ENCODE data around the gene SSBP2. TPM values are rescaled to one million over a fixed set of nuclear protein-coding genes. Genes with fewer than 3 reads are reported as not detected.
"Not testable (repeated sequence)": the region's sequence is repeated elsewhere in the genome, so short reads cannot be mapped to it uniquely, and the experiment has no call there.

SSBP2 gene
- total RNA-seq, 1 donor from 2014 or later = 9.0 TPM

DNA sequence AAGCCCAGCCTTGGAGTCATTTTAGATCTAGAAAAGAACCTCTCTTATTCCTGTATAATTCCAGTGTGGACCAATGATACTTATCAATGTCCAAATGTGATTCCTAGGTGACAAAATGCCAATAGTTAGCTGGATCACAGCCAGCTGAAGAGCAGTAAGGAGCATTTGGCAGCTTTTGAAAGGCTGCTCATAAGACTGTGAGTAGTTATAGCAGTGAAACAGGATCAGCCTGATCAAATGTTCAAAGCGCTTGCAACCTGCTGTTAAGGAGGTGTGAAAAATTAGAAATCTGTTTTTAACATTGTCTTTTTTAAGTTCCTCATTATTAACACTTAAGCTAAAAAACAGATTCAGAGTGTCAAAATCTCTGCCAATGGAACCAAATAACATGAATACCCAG, 85.1 kb downstream of the SSBP2 start:
- no peak for DNase-seq (ENCODE audit: low read depth in 2 of 2)

DNA sequence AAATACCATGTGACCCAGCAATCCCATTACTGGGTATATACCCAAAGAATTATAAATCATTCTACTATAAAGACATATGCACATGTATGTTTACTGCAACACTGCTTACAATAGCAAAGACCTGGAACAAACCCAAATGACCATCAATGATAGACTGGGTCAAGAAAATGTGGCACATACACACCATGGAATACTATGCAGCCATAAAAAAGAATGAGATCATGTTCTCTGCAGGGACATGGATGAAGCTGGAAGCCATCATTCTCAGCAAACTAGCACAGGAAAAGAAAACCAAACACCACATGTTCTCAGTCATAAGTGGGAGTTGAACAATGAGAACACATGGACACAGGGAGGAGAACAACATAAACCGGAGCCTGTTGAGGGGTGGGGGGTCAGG, 90.3 kb downstream of the SSBP2 start:
- not testable (repeated sequence) for DNase-seq (ENCODE audit: low read depth in 2 of 2)

DNA sequence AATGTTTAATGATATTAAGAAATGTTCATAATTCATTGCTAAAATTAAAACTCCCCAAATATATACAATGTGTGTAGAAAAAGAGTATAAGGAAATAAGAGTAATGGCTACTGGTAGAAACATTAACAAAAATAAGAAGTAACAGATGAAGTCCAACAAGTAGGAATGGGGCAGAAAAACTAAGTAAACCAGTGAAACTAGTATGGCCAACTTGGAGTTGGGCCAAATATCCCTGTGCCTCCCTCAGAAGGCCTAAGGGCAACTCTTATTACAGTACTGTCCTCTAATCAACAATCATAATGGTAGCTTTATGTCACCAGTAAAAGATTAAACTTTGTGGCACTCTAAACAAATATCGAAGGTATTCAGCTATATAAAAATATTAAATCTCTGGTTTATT, 93.5 kb downstream of the SSBP2 start:
- DNase-seq (ENCODE audit: low read depth in 2 of 2) = peak in 1 of 2 donors; percentile 7

DNA sequence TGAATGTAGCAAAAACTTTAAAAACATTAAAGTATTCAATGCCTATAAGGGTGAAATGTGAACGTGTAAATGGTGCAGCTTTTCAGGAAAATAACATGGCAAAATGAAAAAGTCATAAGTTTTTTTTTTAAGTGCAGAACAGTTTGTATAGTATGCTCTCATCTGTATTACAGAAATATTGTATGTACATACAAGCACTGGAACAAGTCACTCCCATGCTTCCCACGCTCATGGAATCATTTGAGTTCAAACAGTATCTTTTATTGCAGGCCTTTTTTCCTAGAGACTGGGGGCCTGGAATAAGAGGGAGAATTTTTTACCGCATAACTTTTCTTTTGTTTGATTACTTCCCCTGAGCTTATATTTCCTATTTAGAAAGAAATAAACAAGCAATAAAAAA, 94.1 kb downstream of the SSBP2 start:
- DNase-seq (ENCODE audit: low read depth in 2 of 2) = no peak

DNA sequence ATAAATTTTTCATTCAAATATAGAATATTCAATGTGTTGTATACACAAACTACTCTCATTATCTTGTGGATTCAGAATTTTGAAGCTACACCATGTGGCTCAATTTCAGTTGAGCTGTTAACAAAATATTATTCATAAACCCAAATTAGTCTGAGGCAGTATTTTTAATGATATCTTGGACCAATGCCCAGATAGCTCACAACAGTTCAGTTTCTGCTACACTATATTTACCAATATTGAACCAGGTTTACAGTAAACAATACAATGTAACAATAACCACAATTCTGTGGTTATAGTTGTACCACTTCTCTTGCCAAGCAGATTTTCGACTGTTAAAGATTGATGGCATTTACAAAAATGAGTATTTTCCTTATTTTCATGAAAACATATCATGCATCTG, 99.9 kb downstream of the SSBP2 start:
- DNase-seq (ENCODE audit: low read depth in 2 of 2) = no peak

DNA sequence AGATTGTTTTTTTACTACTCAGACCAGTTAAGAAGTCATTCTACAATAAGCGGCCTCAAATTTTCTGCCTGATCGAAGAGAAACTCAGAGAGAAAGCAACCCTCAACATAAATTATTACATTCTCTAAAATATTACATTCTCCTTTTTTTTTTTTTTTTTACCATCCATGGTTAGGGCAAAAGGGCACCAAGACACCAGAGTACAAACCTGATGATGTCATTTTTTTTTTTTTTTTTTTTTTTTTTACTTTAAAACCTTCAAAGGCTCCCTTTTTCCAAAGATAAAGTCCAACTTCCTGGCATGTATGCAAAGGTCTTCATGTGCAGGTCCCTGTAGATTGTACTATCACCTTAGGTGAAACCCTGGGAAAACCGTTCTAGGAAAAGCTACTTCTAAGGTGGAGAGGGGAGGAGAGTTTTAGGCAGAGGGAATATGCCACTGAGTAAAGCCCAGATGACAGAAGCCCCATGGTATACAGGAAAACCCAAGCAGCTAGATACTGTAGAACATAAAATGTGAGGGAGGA, 104.4 kb downstream of the SSBP2 start:
- no peak for DNase-seq (ENCODE audit: low read depth in 2 of 2)

DNA sequence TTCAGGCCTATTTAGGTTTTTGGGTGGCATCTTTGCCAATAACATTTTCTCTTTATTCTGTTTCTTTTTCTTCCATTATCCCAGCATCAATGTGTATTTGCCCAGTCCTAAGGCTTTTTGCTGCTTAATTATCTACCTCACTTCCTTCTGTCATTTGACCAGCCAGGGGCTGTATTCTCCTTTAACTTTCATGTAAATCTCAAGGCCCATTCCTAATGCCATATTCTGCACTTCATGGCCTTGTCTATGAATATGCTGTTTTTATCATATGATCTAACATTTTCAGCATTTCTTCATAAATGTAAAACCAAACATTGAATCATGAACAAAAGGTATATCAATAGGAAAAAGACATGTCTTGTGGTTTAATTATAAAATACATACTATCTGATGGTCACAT, 108.7 kb downstream of the SSBP2 start:
- no peak for DNase-seq (ENCODE audit: low read depth in 2 of 2)

DNA sequence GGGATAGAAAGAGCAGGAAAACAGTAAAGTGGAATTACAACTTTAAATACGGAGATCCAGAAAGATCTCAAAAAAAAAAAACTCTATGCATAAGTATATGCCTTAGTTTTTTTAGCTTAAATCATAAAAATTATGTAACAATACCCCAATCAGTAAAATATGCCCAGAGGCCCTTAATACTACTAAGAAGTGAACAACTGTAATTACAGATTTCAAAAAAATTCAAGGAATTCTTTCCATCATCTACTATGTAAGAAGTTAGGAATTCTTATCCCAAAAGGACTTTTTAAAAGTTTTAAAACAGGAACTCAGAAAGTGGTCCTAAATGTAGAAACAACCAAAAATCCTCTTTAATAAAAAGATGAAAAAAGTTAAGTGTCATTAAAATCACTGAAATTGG, 111.3 kb downstream of the SSBP2 start:
- no peak for DNase-seq (ENCODE audit: low read depth in 2 of 2)

DNA sequence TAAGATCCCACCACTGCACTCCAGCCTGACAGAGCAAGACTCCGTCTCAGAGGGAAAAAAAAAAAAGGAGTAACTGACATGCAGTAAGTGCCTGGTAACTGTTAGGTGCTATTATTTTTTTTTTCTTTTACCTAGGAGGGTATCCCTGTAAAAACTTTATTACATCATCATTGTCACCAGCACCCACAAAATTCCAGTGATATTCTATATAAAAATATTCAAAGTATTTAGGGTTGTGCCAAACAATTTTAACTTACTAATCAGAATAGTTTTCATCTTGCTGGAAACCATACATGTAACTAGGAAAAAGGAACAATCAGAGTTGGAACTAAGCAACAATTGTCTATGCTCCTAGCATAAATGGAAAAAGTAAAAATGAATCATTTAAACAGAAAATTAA, 112.4 kb downstream of the SSBP2 start:
- DNase-seq (ENCODE audit: low read depth in 2 of 2) = no peak

DNA sequence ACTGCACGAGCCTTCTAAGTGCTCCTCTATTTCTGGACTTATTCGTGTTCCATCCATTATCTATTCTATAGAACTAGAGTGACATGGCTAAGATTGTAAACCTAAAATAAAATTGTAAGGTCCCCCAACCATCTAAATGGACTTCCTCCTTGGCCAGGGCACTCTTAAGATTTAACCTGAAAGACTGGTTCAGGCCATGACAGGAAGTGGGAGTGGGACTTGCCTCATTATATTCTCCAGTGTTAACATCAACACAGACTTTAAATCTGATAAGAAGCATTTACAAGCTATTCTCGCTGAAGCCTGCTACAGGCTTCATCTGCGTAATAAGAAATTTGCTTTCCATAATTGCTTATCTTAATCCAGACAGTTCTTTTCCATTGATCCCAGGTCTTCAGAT, 117.0 kb downstream of the SSBP2 start:
- DNase-seq (ENCODE audit: low read depth in 2 of 2) = no peak

DNA sequence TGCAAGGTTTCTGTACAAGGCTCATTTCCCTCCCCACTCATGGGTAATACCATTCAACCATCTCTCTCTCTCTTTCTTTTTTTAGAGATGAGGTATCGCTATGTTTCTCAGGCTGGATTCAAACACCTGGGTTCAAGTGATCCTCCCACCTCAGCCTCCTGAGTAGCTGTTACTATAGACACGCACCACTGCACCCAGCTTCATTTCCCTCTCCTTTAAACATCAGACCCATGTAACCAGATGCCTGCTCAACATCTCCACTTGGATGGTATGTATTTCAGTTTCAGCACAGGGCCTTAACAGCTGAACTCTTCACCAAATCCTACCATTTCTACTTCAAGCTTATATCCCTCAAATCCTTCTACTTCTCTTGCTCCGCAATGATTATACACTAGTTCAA, 117.4 kb downstream of the SSBP2 start:
- DNase-seq (ENCODE audit: low read depth in 2 of 2) = no peak

DNA sequence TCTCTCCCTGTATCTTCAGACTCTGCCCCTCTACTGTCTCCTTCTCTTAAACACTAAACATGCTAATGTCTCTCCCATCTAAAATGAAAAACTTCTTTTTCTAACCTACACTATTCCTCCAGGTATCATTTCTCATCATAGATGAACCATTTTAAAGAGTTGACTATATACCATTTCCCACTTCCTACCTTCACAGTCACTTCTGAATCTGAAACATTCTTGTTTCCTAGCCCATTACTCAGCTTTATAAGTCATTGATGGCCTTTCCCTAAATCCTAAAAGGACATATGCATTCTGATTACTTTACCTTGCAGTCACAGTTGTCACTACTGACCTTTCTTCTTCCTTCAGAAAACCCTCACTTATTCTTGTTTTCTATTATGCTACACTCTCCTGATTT, 118.2 kb downstream of the SSBP2 start:
- no peak for DNase-seq (ENCODE audit: low read depth in 2 of 2)

DNA sequence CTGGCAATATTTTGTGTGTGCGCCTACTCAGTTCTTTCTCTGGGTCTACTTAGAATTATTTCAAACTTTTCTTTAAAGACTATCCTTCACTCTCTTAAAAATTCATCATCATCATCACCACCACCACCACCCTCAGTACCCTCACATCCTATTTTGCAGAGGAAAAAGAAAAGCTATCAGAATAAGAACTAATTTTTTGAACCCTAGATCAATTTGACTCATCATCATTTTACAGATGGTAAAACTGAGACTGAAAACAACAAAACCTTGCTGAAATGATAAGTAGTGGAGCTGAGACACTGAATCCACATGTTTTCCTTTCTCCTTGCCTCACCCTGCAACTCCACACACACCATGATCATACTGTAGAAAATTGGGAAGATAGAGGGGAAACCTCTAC, 119.3 kb downstream of the SSBP2 start:
- no peak for DNase-seq (ENCODE audit: low read depth in 2 of 2)

DNA sequence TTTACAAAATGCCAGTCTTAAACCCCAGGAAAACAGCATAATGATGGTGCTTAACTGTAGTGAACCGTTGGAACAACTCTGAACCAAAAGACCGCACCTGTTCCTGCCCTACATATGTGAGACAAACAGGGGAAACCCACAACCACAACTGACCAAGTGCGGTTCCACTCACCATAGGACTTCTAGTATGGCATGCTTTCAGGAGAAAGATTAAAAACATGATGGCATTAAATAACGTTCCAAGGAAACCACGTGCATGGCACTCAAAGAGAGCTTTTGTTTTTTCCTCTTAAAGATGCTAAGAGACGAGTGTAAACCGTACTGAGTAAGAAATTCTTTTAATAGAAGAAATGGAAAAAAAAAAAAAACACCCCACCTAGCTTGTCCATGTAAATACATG, 119.8 kb downstream of the SSBP2 start:
- DNase-seq (ENCODE audit: low read depth in 2 of 2) = no peak

DNA sequence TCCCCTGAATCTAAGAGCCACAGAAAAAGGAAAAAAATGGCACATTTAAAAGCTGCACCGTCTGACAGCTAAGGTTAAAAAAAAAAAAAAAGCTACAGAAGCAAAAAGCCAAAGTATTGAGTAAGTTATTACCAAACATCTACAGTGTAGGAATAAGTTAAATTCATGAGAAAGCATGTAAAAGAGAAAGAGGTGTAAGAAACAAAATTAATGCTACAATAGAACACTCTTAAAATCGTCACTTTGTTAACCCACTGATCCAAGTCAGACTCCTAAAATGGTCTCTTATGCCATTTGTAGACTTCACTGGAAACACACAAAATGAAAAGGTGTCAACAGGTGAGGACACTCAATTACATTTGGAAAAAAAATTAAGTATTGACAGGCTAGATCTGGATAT, 120.2 kb downstream of the SSBP2 start:
- no peak for DNase-seq (ENCODE audit: low read depth in 2 of 2)

DNA sequence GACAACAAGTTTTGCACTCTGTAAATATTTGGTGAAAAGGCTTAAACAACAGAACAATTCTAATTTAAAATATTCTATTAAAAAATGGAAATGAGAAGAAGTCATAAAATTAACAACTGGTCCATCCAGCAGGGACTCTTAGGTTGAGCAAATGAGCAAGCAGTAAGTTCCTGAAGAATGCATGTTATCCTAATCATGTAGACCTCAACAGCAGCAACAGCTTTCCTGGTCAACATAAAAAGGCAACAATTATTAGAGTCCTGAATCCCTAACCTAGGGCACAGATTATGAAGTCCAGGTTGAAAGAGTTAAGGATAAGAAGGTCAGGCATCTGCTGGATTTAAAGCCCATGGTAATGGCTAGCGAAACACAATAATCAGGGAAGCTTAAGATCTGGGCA, 120.9 kb downstream of the SSBP2 start:
- DNase-seq (ENCODE audit: low read depth in 2 of 2) = no peak

DNA sequence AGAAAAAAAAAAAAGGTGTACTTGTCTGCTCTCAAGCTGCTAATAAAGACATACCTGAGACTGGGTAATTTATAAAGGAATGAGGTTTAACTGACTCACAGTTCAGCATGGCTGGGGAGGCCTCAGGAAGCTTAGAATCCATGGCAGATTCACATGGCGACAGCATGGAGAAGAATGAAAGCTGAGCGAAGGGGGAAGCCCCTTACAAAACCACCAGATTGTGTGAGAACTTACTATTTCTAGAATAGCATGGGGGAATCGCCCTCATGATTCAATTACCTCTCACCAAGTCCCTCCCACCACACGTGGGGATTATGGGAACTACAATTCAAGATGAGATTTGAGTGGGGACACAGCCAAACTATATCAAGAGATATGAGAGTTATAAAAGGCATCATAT, 122.8 kb downstream of the SSBP2 start:
- DNase-seq (ENCODE audit: low read depth in 2 of 2) = not testable (repeated sequence)

DNA sequence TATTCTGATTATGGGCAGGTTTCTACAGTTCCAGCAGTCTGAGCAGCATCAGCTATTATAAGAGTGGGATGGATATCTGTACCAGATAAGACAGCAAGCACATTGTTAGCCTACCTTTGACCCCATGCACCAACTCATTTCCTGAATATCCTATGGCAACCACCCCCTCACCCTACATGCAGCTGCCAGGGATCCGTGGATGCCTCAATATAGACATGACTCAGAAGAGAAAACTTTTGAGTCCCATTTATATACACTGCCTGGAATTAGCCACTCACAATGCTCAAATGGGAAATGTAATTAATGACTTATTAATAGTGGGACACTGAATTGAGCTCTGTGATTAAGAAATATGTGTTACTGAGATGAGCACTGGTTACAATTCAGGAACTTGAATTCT, 124.4 kb downstream of the SSBP2 start:
- DNase-seq (ENCODE audit: low read depth in 2 of 2) = peak; percentile 90 to 94

DNA sequence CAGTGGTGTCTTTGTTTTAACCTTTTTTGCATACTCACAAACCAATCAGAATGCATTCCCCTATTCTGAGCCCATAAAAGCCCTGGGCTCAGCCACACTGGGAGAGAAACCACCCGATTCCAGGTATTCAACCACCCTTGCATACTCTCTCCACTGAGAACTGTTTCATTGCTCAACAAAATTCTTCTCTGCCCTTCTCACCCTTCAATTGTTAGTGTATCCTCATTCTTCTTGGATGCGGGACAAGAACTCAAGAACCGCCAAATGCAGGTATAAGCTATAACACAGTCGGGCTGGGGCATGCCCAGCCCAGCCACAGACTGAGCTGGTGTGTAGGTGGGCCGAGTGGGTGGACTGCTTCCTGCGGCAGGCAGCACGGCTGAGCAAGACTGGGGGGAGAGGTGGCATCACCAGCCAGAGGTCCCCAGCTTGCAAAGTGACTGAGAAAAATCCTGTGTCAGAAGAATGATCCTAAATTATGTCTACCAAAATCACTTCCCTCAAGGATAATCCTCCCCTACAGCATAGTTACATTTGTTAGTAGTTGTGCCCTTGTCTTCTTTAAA, 141.0 kb downstream of the SSBP2 start:
- DNase-seq (ENCODE audit: low read depth in 2 of 2) = no peak

DNA sequence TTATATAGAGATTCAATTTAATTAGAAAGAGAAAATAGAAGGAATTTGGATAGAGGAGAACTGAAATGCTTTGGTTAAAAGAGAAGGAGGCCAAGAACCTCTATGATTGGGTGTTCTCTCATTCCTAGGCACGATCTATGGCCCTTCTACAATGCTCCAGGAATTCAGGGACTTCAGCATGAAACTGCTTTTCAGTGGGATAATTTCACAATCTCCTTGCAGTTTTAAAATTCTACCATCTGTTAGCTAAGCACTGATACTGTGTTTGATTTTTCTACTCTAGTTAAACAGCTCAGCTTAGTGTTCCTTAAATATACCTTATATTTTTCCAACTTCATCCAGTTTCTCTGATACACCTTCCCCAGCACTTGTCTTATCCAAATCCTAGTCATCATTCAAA, 141.9 kb downstream of the SSBP2 start:
- DNase-seq (ENCODE audit: low read depth in 2 of 2) = no peak

DNA sequence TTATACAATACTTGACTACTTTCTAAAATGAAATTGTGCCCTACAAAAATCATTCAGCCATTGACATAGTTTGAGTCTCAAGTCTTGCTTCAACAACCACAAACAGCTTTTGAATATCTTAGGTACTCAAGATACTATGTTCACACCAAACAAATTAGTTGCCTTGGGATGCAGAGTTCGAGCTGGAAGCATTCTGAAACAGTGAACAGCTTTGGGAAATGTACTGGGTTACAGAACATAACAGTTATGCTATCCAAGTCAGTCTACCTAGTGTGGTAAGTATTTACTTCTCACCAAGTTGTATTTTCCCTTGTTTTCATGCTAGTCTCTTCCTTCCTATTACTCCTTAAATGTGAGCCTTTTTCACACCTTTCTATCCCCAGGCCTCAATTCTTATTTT, 143.2 kb downstream of the SSBP2 start:
- no peak for DNase-seq (ENCODE audit: low read depth in 2 of 2)

DNA sequence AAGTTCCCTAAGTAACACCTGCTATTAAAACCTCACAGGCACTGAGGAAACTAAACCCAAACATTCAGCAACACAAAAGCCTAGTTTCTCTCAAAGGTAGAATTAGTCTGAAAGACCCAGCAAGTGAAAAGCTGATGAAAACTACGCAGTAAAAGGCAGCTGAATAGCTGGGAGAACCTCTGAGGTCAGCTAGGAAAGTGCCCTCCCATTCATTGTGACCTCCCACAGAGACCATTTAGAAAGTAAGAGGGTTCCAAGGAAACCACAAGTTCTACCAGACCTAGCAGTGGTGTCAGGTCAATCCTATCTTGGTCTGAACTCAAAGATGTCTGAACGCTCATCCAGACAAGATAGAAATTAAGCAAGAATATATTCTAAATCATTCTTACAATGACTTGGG, 144.7 kb downstream of the SSBP2 start:
- DNase-seq (ENCODE audit: low read depth in 2 of 2) = no peak

DNA sequence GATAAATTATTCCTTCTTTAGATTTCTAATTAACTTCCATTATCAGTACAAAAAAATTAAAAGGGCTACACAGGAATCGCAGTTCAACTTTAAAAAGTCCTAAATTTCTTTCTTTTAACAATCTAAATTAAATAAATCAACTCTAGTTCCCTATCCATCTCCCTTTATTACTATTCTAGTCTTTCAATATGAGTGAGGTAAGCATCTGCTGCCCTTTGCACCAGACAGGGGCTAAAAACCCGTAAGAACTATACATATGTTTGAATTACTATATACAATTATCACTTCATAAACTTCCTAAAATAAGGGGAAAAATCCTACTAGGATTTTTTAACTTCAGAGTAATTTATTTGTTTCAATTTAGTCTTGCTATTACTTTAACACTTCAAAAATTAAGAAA, 145.6 kb downstream of the SSBP2 start:
- DNase-seq (ENCODE audit: low read depth in 2 of 2) = no peak

DNA sequence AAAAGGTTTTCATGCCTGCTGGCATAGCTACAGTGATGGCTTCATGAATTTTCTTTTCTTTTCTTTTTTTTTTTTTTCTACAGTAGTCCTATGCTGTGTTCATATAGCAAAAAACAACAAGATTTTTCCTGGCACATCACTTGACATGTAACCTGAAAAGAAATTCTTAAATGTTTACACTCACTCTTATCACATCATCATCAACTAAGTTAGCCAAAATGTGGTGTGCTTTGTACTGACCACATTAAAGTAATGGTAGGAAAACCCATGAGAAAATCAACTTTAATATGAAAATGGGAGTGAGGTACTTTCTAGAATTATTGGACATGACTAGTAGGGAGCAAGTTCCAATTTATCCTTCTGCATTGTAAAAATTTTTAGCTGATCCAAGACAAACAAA, 146.7 kb downstream of the SSBP2 start:
- no peak for DNase-seq (ENCODE audit: low read depth in 2 of 2)

Measured in dermis microvascular lymphatic vessel endothelial cell (primary cell).